OCI-LY3 (cell line): ENCODE results near the gene CCDC24.

Experiments
- H2AFZ ChIP-seq: fragments of 200-600, 300-600 bp; shearing (Covaris generic); 2 replicates; pipeline ENCODE4 v1.6.0; 2014; ENCODE audit warnings: antibody characterized with exemption, low read depth, low read length
- H3K27ac ChIP-seq: fragments of 200-600, 300-600 bp; sonication (generic); 2 replicates; pipeline ENCODE4 v1.5.1; 2014; ENCODE audit warnings: mild to moderate bottlenecking, low read length, moderate library complexity, mixed read lengths
- H3K27me3 ChIP-seq: fragments of 200-600, 300-600 bp; sonication (generic); 2 replicates; pipeline ENCODE4 v1.6.1; 2014; ENCODE audit warnings: low read depth, low read length, mixed read lengths
- H3K36me3 ChIP-seq: fragments of 200-600, 300-600 bp; sonication (generic); replicated peaks from 2 replicates; pipeline ENCODE3; 2014; ENCODE audit warnings: low read depth, low read length, mixed read lengths
- H3K4me1 ChIP-seq: fragments of 300-600, 200-600 bp; sonication (generic); 2 replicates; pipeline ENCODE4 v1.6.1; 2014; ENCODE audit warnings: low read length, mixed read lengths
- H3K4me2 ChIP-seq: fragments of 200-600, 300-600 bp; sonication (generic); 2 replicates; pipeline ENCODE4 v1.6.1; 2014; ENCODE audit warnings: low read length, mixed read lengths
- H3K4me3 ChIP-seq: fragments of 300-600, 200-600 bp; sonication (generic); 2 replicates; pipeline ENCODE4 v1.5.1; 2014; ENCODE audit warnings: antibody characterized with exemption, mild to moderate bottlenecking, low read length, moderate library complexity
- H3K79me2 ChIP-seq: fragments of 300-600, 200-600 bp; shearing (Covaris generic); 2 replicates; pipeline ENCODE4 v1.6.1; 2014; ENCODE audit warnings: mild to moderate bottlenecking, low read length, mixed read lengths
- H3K9ac ChIP-seq: fragments of 300-600, 200-600 bp; shearing (Covaris generic); 2 replicates; pipeline ENCODE4 v1.6.0; 2014; ENCODE audit warnings: mild to moderate bottlenecking, low read length, moderate library complexity
- H3K9me3 ChIP-seq: fragments of 200-600, 300-600 bp; shearing (Covaris generic); 2 replicates; pipeline ENCODE4 v1.6.1; 2014; ENCODE audit warnings: low read length, mixed read lengths; ENCODE audit not compliant: insufficient read depth
- H4K20me1 ChIP-seq: fragments of 200-600, 300-600 bp; sonication (generic); 2 replicates; pipeline ENCODE4 v1.6.1; 2016; ENCODE audit warnings: low read length, mixed read lengths; ENCODE audit not compliant: insufficient read depth
- EZH2phosphoT487 ChIP-seq: fragments of 200-600 bp; shearing (Covaris generic); IDR thresholded peaks from 2 replicates; pipeline ENCODE4 v1.6.1; 2018; ENCODE audit warnings: antibody characterized with exemption, mixed run types, low read depth
- TF ChIP-seq, protein P1 (sequence below): fragments of 200-600, 300-600 bp; sonication (generic); IDR thresholded peaks from 2 replicates; pipeline ENCODE4 v1.5.1; 2014; ENCODE audit warnings: antibody characterized with exemption, low read length, low read depth

Gene CCDC24

DNA sequence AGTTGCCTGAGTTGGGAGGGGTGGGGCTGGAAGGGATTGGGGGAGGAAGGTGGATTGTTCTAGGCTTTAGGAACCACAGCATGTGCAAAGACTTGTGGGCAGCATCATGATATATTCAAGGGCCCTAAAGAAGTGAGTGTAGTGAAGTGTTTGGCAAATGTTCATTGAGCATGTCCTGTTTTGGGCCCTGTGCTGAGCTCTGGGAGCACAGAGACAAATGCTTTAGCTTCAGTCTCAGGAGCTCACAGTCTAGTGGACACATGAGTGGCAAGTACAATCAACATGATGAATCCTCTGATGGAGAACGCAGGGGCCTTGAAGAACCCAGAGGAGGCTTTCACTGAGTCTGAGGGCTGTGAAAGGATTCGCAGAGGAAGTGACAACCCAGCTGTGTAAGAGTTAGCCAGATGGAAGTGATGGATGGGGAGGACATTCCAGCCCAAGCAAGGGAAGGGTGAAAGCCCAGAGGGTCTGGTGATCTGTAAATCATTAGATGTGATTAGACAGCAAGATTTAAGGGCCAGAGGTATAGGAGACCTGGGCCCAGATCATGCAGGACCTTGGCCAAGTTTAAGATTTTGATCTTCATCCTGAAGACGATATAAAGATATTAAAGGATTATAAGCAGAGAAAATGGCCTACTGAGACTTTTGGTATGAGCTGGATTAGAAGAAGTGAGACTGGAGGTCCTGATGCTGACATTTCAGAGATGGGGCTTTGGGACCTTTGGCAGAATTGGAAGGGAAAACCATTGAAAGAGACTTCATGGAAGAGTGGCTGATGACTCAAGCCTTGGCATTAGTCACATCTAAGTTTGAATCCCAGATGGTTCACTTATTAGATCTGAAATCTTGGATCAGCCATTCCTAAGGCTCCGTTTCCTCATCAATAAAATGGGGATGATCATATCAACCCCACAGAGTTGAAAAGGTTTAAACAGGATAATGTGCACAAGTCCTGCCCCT lies 40.1 kb upstream of the CCDC24 start:
- no peaks in the 10 kb centered on the region for H3K27me3 ChIP-seq
- peaks cover 13% of the 10 kb centered on the region for H3K79me2 ChIP-seq
- no peak overlapping the region for H2AFZ ChIP-seq
- H3K4me2 ChIP-seq = no peak overlapping the region
- H3K27ac ChIP-seq = no peak overlapping the region
- no peaks in the 10 kb centered on the region for H3K9me3 ChIP-seq
- no peak overlapping the region for H3K9ac ChIP-seq
- TF ChIP-seq, protein P1, sequence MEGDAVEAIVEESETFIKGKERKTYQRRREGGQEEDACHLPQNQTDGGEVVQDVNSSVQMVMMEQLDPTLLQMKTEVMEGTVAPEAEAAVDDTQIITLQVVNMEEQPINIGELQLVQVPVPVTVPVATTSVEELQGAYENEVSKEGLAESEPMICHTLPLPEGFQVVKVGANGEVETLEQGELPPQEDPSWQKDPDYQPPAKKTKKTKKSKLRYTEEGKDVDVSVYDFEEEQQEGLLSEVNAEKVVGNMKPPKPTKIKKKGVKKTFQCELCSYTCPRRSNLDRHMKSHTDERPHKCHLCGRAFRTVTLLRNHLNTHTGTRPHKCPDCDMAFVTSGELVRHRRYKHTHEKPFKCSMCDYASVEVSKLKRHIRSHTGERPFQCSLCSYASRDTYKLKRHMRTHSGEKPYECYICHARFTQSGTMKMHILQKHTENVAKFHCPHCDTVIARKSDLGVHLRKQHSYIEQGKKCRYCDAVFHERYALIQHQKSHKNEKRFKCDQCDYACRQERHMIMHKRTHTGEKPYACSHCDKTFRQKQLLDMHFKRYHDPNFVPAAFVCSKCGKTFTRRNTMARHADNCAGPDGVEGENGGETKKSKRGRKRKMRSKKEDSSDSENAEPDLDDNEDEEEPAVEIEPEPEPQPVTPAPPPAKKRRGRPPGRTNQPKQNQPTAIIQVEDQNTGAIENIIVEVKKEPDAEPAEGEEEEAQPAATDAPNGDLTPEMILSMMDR = no peak
- H3K36me3 ChIP-seq = no peaks in the 10 kb centered on the region
- H3K4me1 ChIP-seq = peaks cover 6% of the 10 kb centered on the region
- H3K4me3 ChIP-seq = no peak overlapping the region
- H4K20me1 ChIP-seq = no peaks in the 10 kb centered on the region

DNA sequence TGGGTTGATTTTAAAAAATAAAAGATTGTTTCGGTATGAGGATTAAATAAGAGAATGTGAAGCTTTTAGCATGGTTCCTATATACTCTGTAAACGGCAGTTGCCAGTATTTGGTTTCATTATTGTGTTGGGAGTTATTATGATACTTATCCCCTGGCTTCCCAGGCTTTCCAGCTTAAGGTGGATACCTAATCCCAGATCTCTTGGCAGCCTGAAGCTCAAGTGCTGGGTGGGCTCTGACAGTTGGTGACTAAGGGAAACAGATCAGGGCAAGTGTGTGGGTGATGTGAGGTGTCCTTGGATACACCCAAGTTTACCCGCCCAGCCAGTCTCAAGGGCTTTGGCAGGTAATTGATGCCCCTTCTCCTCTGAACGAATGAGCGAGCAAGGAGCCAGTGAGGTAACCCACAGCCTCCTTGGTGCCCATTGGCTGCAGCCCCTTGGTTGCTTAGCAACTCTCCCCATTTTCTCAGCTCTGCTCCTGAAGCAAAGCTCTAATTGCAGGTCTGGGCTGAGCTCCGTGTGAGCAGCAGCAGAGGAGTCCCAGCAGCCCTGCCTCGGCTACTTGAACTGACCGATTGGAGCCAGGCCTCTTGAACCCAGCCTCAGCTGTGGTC lies 38.6 kb upstream of the CCDC24 start:
- Histone ChIP-seq H3K4me2 (no peak overlapping the region), H3K27me3 (no peaks in the 10 kb centered on the region), H2AFZ (no peak overlapping the region), H3K4me3 (no peak overlapping the region), H3K36me3 (no peaks in the 10 kb centered on the region), H3K79me2 (peaks cover 3% of the 10 kb centered on the region), H3K4me1 (peaks cover 4% of the 10 kb centered on the region), H3K9ac (no peak overlapping the region), H3K9me3 (no peaks in the 10 kb centered on the region), H3K27ac (no peak overlapping the region), H4K20me1 (no peaks in the 10 kb centered on the region)
- TF ChIP-seq, protein P1 = no peak
- TF ChIP-seq EZH2phosphoT487 = no peak

DNA sequence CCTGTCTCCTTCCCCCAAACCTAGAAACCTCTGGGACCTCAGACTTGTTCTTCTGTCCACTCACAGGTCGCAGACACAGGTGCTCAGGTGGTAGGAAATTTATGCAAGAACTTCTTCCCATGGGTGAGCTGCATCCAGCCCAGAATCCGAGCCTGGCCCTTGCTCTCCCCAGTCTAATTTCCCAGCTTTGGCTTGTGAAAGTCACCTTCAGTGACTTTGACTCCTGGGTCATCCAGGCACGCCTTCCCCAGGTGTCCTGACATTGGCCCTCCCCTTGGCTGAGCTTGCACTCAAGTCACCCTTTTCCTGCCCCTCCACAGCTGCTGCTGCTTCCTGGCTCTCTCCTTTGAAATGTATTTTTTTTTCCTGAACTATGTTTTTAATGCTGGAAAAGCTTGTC lies 38.0 kb upstream of the CCDC24 start:
- Histone ChIP-seq H3K4me2 (no peak overlapping the region), H4K20me1 (no peaks in the 10 kb centered on the region), H3K27ac (no peak overlapping the region), H3K9me3 (no peaks in the 10 kb centered on the region), H3K27me3 (no peaks in the 10 kb centered on the region), H3K79me2 (no peaks in the 10 kb centered on the region), H2AFZ (no peak overlapping the region), H3K36me3 (no peaks in the 10 kb centered on the region), H3K4me3 (no peak overlapping the region), H3K4me1 (no peaks in the 10 kb centered on the region), H3K9ac (no peak overlapping the region)
- TF ChIP-seq, protein P1 = no peak
- no peak for TF ChIP-seq EZH2phosphoT487

- TF ChIP-seq EZH2phosphoT487 = no peak
- TF ChIP-seq, protein P1 = no peak
- Histone ChIP-seq H3K4me1 (no peaks in the 10 kb centered on the region), H4K20me1 (no peaks in the 10 kb centered on the region), H3K36me3 (no peaks in the 10 kb centered on the region), H3K4me3 (no peak overlapping the region), H3K79me2 (no peaks in the 10 kb centered on the region), H3K9ac (no peak overlapping the region), H3K4me2 (no peak overlapping the region), H3K9me3 (no peaks in the 10 kb centered on the region), H2AFZ (no peak overlapping the region), H3K27me3 (no peaks in the 10 kb centered on the region), H3K27ac (no peak overlapping the region)
Measured at GRCh38 chr1:43954036-43954435, 37.4 kb upstream of the CCDC24 start.
